ENCODE data around the gene PARD3.

- TF ChIP-seq FOXM1 (IDR thresholded peaks at IDR 0.05; ENCODE audit: borderline replicate concordance) = no peak
- no peak for TF ChIP-seq SP1 (IDR thresholded peaks at IDR 0.05)
- TF ChIP-seq FOXK2 (IDR thresholded peaks at IDR 0.05) = no peak
- no peak for TF ChIP-seq ZNF384 (IDR thresholded peaks at IDR 0.05)
- TF ChIP-seq BHLHE40 (IDR thresholded peaks at IDR 0.05; ENCODE audit: borderline replicate concordance) = no peak
Observed at GRCh38 chr10:34697351-34698247, 117.5 kb downstream of the PARD3 start.
